ENCODE measurements around the gene DAB2IP.
"Not testable (repeated sequence)": the region's sequence is repeated elsewhere in the genome, so short reads cannot be mapped to it uniquely, and the experiment has no call there.

Gene DAB2IP

GRCh38 chr9:121780177-121781040 is 129.0 kb downstream of the DAB2IP start:
- DNase-seq = no peak

GRCh38 chr9:121781145-121781548 is 129.7 kb downstream of the DAB2IP start:
- no peak for DNase-seq

GRCh38 chr9:121781701-121782464 is 130.4 kb downstream of the DAB2IP start:
- no peak for DNase-seq

- DNase-seq = no peak
Observed at GRCh38 chr9:121782514-121783110, 131.2 kb downstream of the DAB2IP start.

GRCh38 chr9:121783111-121783510 is 131.7 kb downstream of the DAB2IP start:
- DNase-seq = no peak

- DNase-seq = no peak
Observed at GRCh38 chr9:121783521-121784507, 132.4 kb downstream of the DAB2IP start.

- DNase-seq = no peak
Observed at GRCh38 chr9:121784731-121785411, 133.4 kb downstream of the DAB2IP start.

GRCh38 chr9:121785673-121786542 is 134.5 kb downstream of the DAB2IP start:
- DNase-seq = no peak

- DNase-seq = no peak
Observed at GRCh38 chr9:121786543-121786948, 135.1 kb downstream of the DAB2IP start.

- no peak for DNase-seq
Observed at GRCh38 chr9:121786998-121787422, 135.6 kb downstream of the DAB2IP start.

- DNase-seq = no peak
Observed at GRCh38 chr9:121788686-121789366, 137.4 kb downstream of the DAB2IP start.

GRCh38 chr9:121790841-121791240 is 139.4 kb downstream of the DAB2IP start:
- no peak for DNase-seq

- DNase-seq = not testable (repeated sequence)
Observed at GRCh38 chr9:121792476-121792875, 141.0 kb downstream of the DAB2IP start.

- DNase-seq = not testable (repeated sequence)
Observed at GRCh38 chr9:121794334-121794733, 142.9 kb downstream of the DAB2IP start.

GRCh38 chr9:121797081-121797480 is 145.6 kb downstream of the DAB2IP start:
- no peak for DNase-seq

GRCh38 chr9:121798941-121799340 is 147.5 kb downstream of the DAB2IP start:
- no peak for DNase-seq

- DNase-seq = no peak
Observed at GRCh38 chr9:121800376-121800775, 148.9 kb downstream of the DAB2IP start.

- DNase-seq = no peak
Observed at GRCh38 chr9:121801579-121801978, 150.1 kb downstream of the DAB2IP start.

- no peak for DNase-seq
Observed at GRCh38 chr9:121802753-121803152, 151.3 kb downstream of the DAB2IP start.
